SHP77 (cell line): ENCODE data around the gene STIM2.
A peak's percentile ranks its signal among the peaks of the same experiment; 100 is the strongest.
"Not testable (repeated sequence)": the region's sequence is repeated elsewhere in the genome, so short reads cannot be mapped to it uniquely, and the experiment has no call there.

ENCODE experiments used
- DNase-seq, 2 experiments: peaks; one replicate each; lab custom pipeline; 2025; lab: John Stamatoyannopoulos, UW

Gene STIM2

DNA sequence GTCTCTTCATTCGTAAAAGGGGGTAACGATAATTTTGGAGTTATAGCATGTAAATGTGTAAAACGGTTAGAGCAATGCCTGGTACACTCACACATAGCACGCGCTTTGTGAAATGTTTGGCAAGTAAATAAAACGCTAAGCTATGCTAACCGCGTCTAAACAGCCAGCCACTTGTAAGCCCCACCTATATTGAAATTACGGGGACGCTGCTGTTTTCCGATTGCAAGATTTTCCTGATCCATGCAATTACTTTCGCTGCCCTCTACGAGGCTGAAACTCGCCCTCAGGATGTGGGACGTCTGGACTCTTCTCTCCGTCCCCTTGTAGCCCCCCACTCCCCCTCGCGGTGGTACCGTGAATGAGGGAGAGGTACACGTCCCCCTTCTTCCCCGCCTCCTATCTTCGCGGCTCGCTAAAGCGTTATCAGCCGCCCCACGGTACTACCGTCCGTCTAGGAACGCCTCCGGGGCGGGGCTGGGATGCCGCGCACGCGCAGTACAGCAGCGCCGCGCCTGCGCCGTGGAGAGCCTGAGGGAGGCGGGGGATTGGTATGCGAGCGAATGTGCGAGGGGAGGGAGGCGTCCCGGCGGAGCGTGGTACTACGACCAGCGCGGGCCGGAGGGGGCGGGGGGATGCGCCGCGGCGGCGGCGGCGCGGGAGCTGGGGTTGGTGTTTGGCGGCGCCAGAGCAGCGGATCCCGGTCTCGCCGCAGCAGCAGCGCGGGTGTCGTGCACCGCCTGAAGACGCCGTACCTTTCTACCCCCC lies at the start of gene STIM2:
Gene STIM2 (plus strand): TSS at position 685 of the 765 bp plus-strand sequence.
- peak; percentile 78 to 79 for DNase-seq

- not testable (repeated sequence) for DNase-seq
Measured at GRCh38 chr4:26811571-26811970, 49.1 kb upstream of the STIM2 start.

DNA sequence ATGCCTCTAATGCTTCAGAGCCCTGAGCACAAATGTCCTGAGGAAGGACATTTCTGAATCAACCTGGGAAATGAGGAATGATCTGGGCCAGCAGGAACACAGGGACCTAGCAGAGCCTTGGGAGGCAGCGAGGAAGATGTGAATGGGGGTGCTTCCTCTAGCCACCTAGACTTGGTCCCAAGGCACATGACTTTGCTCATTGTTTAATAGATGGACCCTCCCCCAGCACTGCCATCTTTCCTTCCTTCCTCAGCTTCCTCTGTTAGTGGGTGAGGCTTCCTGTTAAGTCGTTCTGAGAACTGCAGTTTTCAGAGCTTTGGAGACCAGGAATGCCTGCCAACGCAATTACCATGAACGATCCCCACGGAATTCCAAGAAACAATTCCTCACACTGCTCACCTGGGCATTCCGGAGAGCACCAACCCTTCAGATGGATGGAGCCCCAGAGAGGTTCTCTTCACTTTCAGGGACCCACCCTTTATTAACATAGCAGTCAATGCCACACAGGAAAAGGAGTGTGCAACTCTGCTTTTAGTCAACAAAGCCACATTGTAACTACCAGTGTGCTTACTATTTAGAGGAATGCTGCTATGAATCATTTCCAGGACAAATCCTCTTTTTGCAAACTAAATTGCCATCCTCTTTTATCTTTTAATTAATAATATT lies 48.5 kb upstream of the STIM2 start:
- no peak for DNase-seq

DNA sequence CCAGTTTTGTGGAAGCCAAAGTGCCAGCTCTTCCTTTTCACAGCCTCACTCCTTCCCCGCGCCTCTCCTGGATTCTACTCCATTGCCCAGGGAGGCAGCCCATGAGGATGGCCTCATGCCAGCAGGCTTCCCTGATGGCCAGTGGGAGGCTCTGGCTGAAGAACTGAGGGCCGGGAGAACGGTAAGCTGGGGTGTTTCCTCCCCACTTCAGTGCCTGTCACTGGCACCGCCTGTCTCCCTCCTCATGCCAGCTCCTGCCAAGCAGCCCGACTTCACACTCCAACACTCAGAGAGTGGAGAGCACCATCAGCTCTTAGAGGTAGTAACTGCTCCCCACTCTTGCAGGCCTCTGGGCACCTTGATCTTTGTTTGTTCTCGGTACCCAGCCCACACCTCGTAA lies 46.9 kb upstream of the STIM2 start:
- DNase-seq = no peak

- no peak for DNase-seq
Measured at GRCh38 chr4:26815199-26815598, 45.4 kb upstream of the STIM2 start.

DNA sequence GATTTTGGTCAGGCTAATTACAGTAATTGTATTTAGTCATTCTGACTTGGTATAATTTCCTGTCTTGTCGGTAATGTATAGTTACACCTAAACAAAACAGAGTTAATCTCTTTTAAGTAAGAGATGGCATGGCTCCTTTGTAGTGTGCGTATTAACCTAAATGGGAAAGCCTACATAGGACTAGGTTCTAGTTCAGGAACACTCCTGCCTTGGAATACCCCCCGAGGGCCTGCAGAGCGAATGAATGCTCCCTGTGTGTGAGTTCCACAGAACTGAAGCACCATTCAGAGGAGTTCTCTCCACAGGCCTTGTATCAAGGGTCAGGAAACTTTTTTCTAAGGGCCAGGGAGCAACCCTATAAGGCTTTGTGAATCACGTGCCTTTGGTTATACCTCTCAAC lies 44.9 kb upstream of the STIM2 start:
- DNase-seq = no peak

DNA sequence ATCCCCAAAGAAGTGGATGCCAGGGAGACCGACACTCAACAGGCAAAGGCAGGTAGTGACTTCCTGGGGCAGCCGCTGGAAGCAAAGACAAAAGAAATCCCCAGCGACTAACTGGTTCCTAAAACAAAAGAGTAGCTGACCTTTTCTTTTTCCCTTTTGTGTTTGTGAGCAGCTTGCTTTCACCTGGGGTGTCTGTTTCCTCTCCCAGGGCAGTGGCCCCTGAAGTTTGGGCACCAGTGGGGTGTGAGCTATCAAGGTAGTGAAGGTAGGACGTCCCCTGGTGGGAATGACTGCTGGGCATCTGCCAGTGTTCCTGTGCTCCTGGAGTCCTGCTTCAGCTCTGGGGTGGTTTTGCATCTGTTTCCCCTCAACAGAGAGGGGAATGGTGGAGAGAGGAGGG lies 41.6 kb upstream of the STIM2 start:
- DNase-seq = no peak

GRCh38 chr4:26819478-26820095 lies 41.1 kb upstream of the STIM2 start:
- DNase-seq = no peak

GRCh38 chr4:26820346-26820745 lies 40.3 kb upstream of the STIM2 start:
- no peak for DNase-seq

GRCh38 chr4:26821031-26821430 lies 39.6 kb upstream of the STIM2 start:
- DNase-seq = no peak

DNA sequence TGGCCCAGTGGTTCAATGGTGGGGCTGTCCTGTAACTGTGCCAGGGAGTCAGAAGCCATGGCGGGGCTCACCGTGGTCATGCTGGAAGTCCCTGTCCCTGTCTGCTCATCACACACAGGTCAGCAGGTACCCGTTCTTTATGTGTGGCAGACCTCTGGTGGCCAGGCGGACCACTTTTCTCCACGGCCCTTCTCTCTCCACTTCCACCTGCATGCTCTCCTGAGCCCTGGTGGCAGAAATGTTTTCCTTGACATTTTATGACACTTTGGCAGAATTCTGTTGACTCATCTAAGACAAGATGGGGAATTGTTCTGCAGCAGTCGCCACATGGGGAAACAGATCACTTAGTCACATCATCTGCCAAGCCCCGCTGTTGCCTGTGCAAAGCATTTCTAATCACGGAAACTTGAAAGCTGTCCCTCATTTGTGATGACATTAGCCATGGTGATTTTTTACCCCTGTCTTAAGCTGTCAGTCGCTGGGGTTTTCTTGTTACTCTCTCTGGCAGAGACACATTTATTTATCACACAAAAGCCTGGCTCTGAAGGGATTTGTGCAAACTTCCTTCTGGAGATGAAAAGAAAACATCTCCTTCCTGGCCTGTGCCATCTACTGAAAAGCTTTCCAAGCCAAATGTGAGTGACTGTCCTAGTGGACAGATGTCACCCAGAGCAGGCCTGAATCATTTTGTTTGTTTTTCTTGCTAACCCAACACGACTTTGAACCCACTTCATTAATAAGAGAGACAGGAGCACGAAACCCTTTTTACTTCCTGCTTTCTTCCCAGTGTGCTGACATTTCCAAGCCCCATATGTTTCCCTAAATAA lies 38.8 kb upstream of the STIM2 start:
- peak; percentile 5 to 22 for DNase-seq

DNA sequence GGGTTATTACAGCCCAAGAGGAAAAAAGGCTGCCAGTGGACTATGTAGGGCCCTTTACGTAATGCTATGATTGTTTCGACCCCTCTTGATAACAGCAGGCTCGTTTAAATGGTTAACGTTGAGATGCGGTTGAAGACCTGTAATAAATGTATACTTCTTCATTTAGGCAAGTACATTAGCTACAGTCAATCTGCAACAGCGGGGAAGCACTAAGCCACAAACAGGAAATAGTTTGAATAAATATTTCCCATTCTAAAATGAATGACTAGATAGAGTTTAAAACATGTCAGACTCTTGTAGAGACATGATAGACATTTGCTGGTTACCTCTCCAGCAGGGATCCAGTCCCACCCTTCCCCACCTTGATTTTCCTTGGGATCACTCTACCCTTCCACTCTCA lies 38.1 kb upstream of the STIM2 start:
- no peak for DNase-seq

DNA sequence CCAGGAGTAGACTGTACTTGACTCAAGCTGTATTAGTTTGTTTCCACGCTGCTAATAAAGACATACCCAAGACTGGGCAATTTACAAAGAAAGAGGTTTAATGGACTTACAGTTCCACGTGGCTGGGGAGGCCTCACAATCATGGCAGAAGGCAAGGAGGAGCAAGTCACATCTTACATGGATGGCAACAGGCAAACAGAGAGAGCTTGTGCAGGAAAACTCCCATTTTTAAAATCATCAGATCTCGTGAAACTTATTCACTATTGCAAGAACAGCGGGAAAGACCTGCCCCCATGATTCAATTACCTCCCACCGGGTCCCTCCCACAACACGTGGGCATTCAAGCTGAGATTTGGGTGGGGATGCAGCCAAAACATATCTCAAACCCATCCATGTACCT lies 37.7 kb upstream of the STIM2 start:
- DNase-seq = not testable (repeated sequence)

DNA sequence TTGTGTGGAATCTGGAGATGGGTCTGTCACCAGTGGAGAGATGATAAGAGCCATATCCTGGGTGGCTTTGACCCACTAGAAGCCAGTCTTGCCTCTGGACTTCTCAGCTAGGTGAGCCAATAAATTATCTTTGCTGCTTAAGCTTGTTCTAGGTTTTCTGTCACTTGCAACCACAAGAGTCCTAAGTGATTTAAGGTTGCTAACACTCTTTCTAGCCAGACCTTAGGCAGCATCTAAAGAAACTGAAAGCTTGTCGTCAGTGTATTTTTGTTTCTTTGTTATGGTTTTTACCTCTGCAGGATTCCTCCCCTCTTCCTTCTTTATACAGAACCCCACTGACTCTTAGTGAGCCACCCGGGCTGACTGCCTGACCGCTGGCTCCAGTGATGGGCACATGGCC lies 37.1 kb upstream of the STIM2 start:
- no peak for DNase-seq

DNA sequence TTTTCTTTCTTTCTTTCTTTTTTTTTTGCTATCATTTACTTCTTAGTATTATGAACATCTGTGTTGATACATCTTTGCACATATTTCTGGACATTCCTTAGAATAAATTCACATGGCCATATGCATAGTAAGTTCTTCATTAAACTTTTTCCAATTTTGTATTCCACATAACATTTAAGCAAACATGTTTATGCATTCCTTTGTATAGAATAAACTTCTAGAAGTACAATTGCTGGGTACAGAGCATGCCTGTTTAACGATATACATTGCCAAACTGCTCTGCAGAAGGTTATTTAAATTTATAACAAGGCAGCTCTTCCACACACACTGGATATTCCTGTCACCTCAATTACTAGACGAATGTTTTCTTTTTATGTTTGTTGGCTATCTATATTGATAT lies 36.0 kb upstream of the STIM2 start:
- DNase-seq = no peak

DNA sequence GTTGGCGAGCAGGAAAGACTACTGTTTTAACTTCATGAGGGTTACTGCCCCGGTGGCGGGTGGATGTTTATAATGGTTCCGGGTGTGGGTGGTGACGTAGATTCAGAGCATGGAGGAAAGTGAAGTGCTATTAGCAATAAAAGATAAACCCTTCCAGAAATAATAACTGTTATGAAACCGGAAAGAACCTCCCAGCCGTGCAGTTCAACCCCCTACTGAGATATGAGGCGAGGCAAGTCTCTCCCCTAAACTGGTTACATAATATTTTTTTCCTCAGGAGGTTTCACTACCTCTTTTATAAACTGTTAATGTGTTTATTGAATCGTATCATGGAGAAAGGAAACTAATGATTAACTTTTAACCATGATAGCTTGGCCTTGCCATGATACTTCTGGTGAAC lies 33.9 kb upstream of the STIM2 start:
- DNase-seq = no peak

GRCh38 chr4:26827336-26827735 lies 33.3 kb upstream of the STIM2 start:
- DNase-seq = not testable (repeated sequence)

DNA sequence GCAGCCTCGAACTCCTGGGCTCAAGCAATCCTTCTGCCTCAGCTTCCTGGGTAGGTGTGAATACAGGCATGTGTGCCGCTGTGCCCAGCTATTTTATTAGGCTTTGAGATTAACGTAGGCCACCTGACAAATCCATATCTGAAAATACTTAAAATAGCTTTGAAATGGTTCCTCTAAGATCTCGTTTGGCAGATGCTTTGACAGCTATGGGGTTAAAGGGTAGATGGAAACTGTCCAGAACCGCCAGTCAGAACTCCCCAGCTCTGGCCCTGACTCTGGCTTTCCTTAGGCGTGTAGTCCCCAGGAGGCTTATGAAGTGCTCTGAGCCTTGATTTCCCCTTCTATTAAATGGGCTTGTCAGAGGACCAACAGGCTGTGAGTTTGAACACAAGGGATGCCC lies 32.8 kb upstream of the STIM2 start:
- no peak for DNase-seq

DNA sequence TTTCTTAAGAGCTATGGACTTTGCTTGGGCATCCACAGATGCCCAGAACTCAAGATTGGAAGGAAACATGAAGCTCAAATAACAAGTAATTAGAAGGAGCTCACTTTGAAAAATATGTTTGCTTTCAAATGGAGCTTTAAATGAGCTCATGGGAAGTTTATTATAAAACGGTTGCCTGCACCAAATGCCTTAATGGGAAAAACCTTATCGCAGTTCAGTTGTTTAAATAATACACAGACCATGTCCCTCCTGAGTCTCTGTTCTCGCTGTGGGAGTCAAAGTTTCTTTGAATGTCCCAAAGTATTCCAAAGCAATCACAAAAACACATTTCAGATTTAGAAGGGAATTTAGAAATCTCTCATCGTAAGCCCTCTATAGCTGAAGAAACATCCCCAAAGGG lies 31.6 kb upstream of the STIM2 start:
- no peak for DNase-seq

- DNase-seq = no peak
Measured at GRCh38 chr4:26830033-26830432, 30.6 kb upstream of the STIM2 start.

DNA sequence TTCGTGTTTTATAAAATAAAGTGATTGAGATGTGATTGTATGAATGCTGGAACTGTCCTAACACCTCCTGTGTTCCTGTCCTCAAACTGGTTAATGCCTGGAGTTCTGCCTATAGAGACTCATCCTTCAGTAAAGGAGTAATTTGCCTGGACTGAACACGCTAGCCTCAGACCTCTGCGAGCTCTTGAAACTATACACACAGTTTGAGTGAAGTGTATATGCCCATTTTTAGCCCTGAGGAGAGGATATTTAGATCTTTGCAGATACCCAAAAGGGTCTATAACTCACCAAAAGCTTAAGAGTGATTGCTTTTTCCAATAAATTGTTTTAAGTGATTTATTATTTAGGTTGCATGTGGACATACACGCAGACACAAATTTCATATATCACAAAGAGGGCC lies 29.9 kb upstream of the STIM2 start:
- no peak for DNase-seq

DNA sequence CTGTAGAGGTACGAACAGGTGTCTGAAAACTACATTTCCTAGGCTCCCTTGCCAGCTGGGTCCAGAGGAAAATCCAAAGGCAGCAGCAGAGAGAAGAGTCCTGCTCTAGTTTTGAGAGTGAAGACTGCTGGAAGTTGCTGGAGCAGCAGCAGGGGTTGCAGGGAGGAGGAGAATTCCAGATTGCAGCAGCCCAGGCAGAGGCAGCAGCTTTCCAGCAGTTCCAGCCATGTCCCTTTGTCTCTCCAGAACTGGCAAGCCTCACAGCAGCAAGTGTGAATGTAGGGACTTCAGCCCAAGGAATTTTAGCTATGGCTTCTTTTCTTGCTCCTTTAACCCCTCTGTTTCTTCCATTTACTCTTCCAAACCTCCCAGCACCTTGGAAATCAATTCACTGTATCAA lies 24.1 kb upstream of the STIM2 start:
- no peak for DNase-seq
